Liver (tissue), 9 donors: ENCODE measurements around the gene KRT76. TPM values are rescaled to one million over a fixed set of nuclear protein-coding genes. Genes with fewer than 3 reads are reported as not detected.

Experiments used
- DNase-seq: peaks from one replicate; pipeline ENCODE4 v3.0.0-alpha.2; 2017; ENCODE audit warnings: low spot score
- H3K27ac ChIP-seq, 2 donors: one replicate each; pipeline ENCODE4 v1.7.0; 2013; ENCODE audit warnings: inconsistent platforms in 2 of 2, low read length in 2 of 2, control low read depth in 1 of 2, low read depth in 1 of 2, mild to moderate bottlenecking in 1 of 2
- H3K27me3 ChIP-seq, 4 donors: one replicate each; pipeline versions ENCODE4 v1.6.1 to v1.7.0; 2013; ENCODE audit warnings: low read length in 3 of 4, inconsistent platforms in 1 of 4, mild to moderate bottlenecking in 1 of 4, moderate library complexity in 1 of 4; ENCODE audit not compliant: control insufficient read depth in 4 of 4, insufficient read depth in 4 of 4
- H3K36me3 ChIP-seq, 4 donors: one replicate each; pipeline versions ENCODE4 v1.6.1 to v1.7.0; 2013; ENCODE audit warnings: low read length in 3 of 4, mild to moderate bottlenecking in 3 of 4, low read depth in 1 of 4, moderate library complexity in 1 of 4; ENCODE audit not compliant: control insufficient read depth in 4 of 4, insufficient read depth in 3 of 4
- H3K4me1 ChIP-seq, 4 donors: one replicate each; pipeline versions ENCODE4 v1.6.1 to v1.7.0; 2013; ENCODE audit warnings: low read length in 3 of 4, mild to moderate bottlenecking in 3 of 4, moderate library complexity in 1 of 4; ENCODE audit not compliant: control insufficient read depth in 4 of 4, insufficient read depth in 4 of 4
- H3K4me3 ChIP-seq, 3 donors: one replicate each; pipeline versions ENCODE4 v1.6.1 to v1.7.0; 2013; ENCODE audit warnings: low read length in 3 of 3, control low read depth in 1 of 3, low read depth in 1 of 3, mild to moderate bottlenecking in 1 of 3
- H3K9ac ChIP-seq, 2 donors: one replicate each; pipeline ENCODE4 v1.7.0; 2013; ENCODE audit warnings: low read length in 2 of 2, mild to moderate bottlenecking in 2 of 2, moderate library complexity in 2 of 2, control low read depth in 1 of 2, low read depth in 1 of 2
- H3K9me3 ChIP-seq, 4 donors: one replicate each; pipeline versions ENCODE4 v1.6.1 to v1.7.0; 2013; ENCODE audit warnings: low read length in 3 of 4; ENCODE audit not compliant: control insufficient read depth in 4 of 4
- ATF3 ChIP-seq: IDR thresholded peaks from 2 replicates; pipeline ENCODE4 v1.6.1; 2016; ENCODE audit warnings: antibody characterized with exemption
- CTCF ChIP-seq: fragments of 150-350 bp; IDR thresholded peaks from 2 replicates; pipeline ENCODE4 v1.5.1; 2017; ENCODE audit warnings: improper control_type of control experiment, low read depth, low read length; ENCODE audit not compliant: missing input control
- EGR1 ChIP-seq, 2 donors: IDR thresholded peaks; 2 replicates each; pipeline ENCODE4 v1.6.1; 2016 to 2018; ENCODE audit warnings: antibody characterized with exemption in 2 of 2, low read depth in 2 of 2
- FOXA1 ChIP-seq: IDR thresholded peaks from 2 replicates; pipeline ENCODE4 v1.6.1; 2016; ENCODE audit warnings: antibody characterized with exemption
- FOXA2 ChIP-seq: IDR thresholded peaks from 2 replicates; pipeline ENCODE4 v1.6.1; 2016; ENCODE audit warnings: antibody characterized with exemption
- GABPA ChIP-seq, 2 donors: IDR thresholded peaks in 1 of 2; conservative IDR thresholded peaks in 1 of 2; 2 replicates each; pipeline ENCODE4 v1.6.1; 2016; ENCODE audit warnings: antibody characterized with exemption in 2 of 2, mild to moderate bottlenecking in 1 of 2, moderate library complexity in 1 of 2
- JUND ChIP-seq, 2 donors: IDR thresholded peaks; 2 replicates each; pipeline ENCODE4 v1.6.1; 2016; ENCODE audit warnings: antibody characterized with exemption in 2 of 2
- NR2F2 ChIP-seq: IDR thresholded peaks from 2 replicates; pipeline ENCODE4 v1.6.1; 2016; ENCODE audit warnings: antibody characterized with exemption
- RAD21 ChIP-seq, 2 donors: IDR thresholded peaks; 2 replicates each; pipeline ENCODE4 v1.6.1; 2016; ENCODE audit warnings: antibody characterized with exemption in 2 of 2, mild to moderate bottlenecking in 2 of 2
- YY1 ChIP-seq: IDR thresholded peaks from 2 replicates; pipeline ENCODE4 v1.6.1; 2016; ENCODE audit warnings: antibody characterized with exemption, mild to moderate bottlenecking
- WGBS: extraction: QIAGEN DNeasy Blood & Tissue Kit; methylation state at CpG from one replicate; pipeline ENCODE4 v1.1.7; 2013; 5-methylcytosine and 5-hydroxymethylcytosine counted together
- polyA plus RNA-seq, 2 donors: library from polyadenylated mRNA; stranded (reverse) in 1 of 2; unstranded in 1 of 2; fragments of 200-250 nt in 1 of 2; fragments of >200 nt in 1 of 2; fragmentation: Nextera tagmentation in 1 of 2; extraction: Ambion mirVana in 1 of 2; gene quantifications; one replicate each; pipeline versions ENCODE4 v1.2.1 to v1.2.3, GENCODE V29; 2013 to 2015
- total RNA-seq, 2 donors: library from RNA; depleted of rRNA; stranded (reverse); fragments of >200 nt; gene quantifications; one replicate each; pipeline ENCODE4 v1.2.3, GENCODE V29; 2014
- TF ChIP-seq, protein P1 (sequence below): IDR thresholded peaks from 2 replicates; pipeline ENCODE4 v1.6.1; 2016; ENCODE audit warnings: antibody characterized with exemption, mild to moderate bottlenecking
- TF ChIP-seq, protein P2 (sequence below): IDR thresholded peaks from 2 replicates; pipeline ENCODE4 v1.6.1; 2016; ENCODE audit warnings: antibody characterized with exemption
- donor health status: healthy.
- donor health status: healthy.
- donor health status: healthy.
- donor health status: healthy.
- donor health status: healthy.

The KRT76 gene
- total and polyA plus RNA-seq, 4 donors = not detected

GRCh38 chr12:52787324-52788191, 10.4 kb upstream of the KRT76 start:
- Histone ChIP-seq H3K9me3 (no peaks in the 10 kb centered on the region), H3K27me3 (peaks cover 0 to 2% (median 0%) of the 10 kb centered on the region in 4 donors), H3K4me1 (no peaks in the 10 kb centered on the region), H3K9ac (no peak overlapping the region), H3K27ac (no peak overlapping the region), H3K36me3 (no peaks in the 10 kb centered on the region), H3K4me3 (no peak overlapping the region)
- no peak for DNase-seq
- 75% methylated on average over 6 of the region's 6 CpGs for WGBS
- TF ChIP-seq CTCF (no peak), ATF3 (no peak), FOXA2 (no peak), JUND (IDR thresholded peaks at IDR 0.05) (no peak), NR2F2 (no peak), GABPA (IDR thresholded peaks at IDR 0.05 in 1 of 2, conservative IDR thresholded peaks at IDR 0.05 in 1 of 2) (no peak), FOXA1 (no peak), YY1 (no peak)
- TF ChIP-seq, protein P1, sequence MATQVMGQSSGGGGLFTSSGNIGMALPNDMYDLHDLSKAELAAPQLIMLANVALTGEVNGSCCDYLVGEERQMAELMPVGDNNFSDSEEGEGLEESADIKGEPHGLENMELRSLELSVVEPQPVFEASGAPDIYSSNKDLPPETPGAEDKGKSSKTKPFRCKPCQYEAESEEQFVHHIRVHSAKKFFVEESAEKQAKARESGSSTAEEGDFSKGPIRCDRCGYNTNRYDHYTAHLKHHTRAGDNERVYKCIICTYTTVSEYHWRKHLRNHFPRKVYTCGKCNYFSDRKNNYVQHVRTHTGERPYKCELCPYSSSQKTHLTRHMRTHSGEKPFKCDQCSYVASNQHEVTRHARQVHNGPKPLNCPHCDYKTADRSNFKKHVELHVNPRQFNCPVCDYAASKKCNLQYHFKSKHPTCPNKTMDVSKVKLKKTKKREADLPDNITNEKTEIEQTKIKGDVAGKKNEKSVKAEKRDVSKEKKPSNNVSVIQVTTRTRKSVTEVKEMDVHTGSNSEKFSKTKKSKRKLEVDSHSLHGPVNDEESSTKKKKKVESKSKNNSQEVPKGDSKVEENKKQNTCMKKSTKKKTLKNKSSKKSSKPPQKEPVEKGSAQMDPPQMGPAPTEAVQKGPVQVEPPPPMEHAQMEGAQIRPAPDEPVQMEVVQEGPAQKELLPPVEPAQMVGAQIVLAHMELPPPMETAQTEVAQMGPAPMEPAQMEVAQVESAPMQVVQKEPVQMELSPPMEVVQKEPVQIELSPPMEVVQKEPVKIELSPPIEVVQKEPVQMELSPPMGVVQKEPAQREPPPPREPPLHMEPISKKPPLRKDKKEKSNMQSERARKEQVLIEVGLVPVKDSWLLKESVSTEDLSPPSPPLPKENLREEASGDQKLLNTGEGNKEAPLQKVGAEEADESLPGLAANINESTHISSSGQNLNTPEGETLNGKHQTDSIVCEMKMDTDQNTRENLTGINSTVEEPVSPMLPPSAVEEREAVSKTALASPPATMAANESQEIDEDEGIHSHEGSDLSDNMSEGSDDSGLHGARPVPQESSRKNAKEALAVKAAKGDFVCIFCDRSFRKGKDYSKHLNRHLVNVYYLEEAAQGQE = no peak
- TF ChIP-seq, protein P2, sequence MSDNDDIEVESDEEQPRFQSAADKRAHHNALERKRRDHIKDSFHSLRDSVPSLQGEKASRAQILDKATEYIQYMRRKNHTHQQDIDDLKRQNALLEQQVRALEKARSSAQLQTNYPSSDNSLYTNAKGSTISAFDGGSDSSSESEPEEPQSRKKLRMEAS = no peak

DNA sequence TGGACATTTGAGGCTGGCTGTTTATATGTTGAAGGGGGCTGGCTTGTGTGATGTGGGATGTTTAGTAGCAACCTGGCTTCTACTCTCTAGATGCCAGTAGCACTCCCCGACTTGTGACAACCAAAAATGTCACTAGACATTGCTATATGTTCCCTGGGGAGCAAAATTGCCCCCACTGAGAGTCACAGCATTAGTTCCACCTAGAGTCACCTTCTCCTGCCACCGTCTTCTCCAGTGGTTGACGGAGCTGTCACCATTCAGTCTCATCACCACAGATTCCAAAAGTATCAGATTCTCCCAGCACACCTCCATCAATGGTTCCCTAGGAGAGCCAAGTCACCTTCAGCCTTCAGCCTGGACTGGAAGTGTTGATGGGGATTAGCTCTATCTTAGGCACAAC, 7.8 kb upstream of the KRT76 start:
- H3K27ac ChIP-seq = no peak overlapping the region
- no peaks in the 10 kb centered on the region for H3K36me3 ChIP-seq
- 71% methylated on average over 3 of the region's 3 CpGs for WGBS
- TF ChIP-seq YY1 = no peak
- TF ChIP-seq RAD21 (IDR thresholded peaks at IDR 0.05) = no peak
- no peak for TF ChIP-seq EGR1 (IDR thresholded peaks at IDR 0.05; ENCODE audit: low read depth in 2 of 2)
- TF ChIP-seq NR2F2 = no peak
- TF ChIP-seq GABPA (IDR thresholded peaks at IDR 0.05 in 1 of 2, conservative IDR thresholded peaks at IDR 0.05 in 1 of 2) = no peak
- TF ChIP-seq CTCF = no peak
- no peak for TF ChIP-seq FOXA1
- no peak for DNase-seq
- peaks cover 0 to 2% (median 0%) of the 10 kb centered on the region in 4 donors for H3K27me3 ChIP-seq
- no peak overlapping the region for H3K9ac ChIP-seq
- no peak overlapping the region for H3K4me3 ChIP-seq
- no peaks in the 10 kb centered on the region for H3K4me1 ChIP-seq
- no peaks in the 10 kb centered on the region for H3K9me3 ChIP-seq
